Hematopoietic multipotent progenitor cell treated with erythropoietin and hydrocortisone succinate and interleukin-3 and kit ligand, for 17 days (in vitro differentiated cells): ENCODE results near the gene NR2F1-AS1.

ENCODE experiments used
- DNase-seq: peaks from one replicate; pipeline ENCODE4 v3.0.0-alpha.2; 2015; ENCODE audit warnings: low spot score

NR2F1-AS1 gene

GRCh38 chr5:93580927-93581445 lies at the start of gene NR2F1-AS1:
NR2F1-AS1 (minus strand) TSS chr5:93581219.
- no peak for DNase-seq

GRCh38 chr5:93626801-93627200 lies 45.8 kb upstream of the NR2F1-AS1 start:
- DNase-seq: no peak

GRCh38 chr5:93623153-93623552 lies 42.1 kb upstream of the NR2F1-AS1 start:
- DNase-seq: no peak

- DNase-seq: no peak
Measured at GRCh38 chr5:93622240-93622885, 41.3 kb upstream of the NR2F1-AS1 start.

- peak; percentile 28 for DNase-seq
Measured at GRCh38 chr5:93621327-93621798, 40.3 kb upstream of the NR2F1-AS1 start.

- DNase-seq: peak; percentile 52
Measured at GRCh38 chr5:93620487-93621326, 39.7 kb upstream of the NR2F1-AS1 start.

GRCh38 chr5:93616538-93617174 lies 35.6 kb upstream of the NR2F1-AS1 start:
- DNase-seq: no peak

- DNase-seq: no peak
Measured at GRCh38 chr5:93612855-93613243, 31.8 kb upstream of the NR2F1-AS1 start.

GRCh38 chr5:93611976-93612854 lies 31.2 kb upstream of the NR2F1-AS1 start:
- DNase-seq: no peak

- DNase-seq: no peak
Measured at GRCh38 chr5:93611273-93611975, 30.4 kb upstream of the NR2F1-AS1 start.

GRCh38 chr5:93610581-93611272 lies 29.7 kb upstream of the NR2F1-AS1 start:
- DNase-seq: no peak

- no peak for DNase-seq
Measured at GRCh38 chr5:93609762-93610161, 28.7 kb upstream of the NR2F1-AS1 start.

GRCh38 chr5:93608855-93609254 lies 27.8 kb upstream of the NR2F1-AS1 start:
- DNase-seq: no peak

- DNase-seq: peak; percentile 27
Measured at GRCh38 chr5:93607367-93608258, 26.6 kb upstream of the NR2F1-AS1 start.

GRCh38 chr5:93606382-93606752 lies 25.3 kb upstream of the NR2F1-AS1 start:
- no peak for DNase-seq

- DNase-seq: no peak
Measured at GRCh38 chr5:93604644-93605515, 23.9 kb upstream of the NR2F1-AS1 start.

GRCh38 chr5:93603793-93604643 lies 23.0 kb upstream of the NR2F1-AS1 start:
- DNase-seq: no peak
